ENCODE data around the gene COL8A2.

GRCh38 chr1:36088265-36088576 lies 36.8 kb downstream of the COL8A2 start:
- TF ChIP-seq POLR2AphosphoS5 (IDR thresholded peaks at IDR 0.05; ENCODE audit: low read depth, low read length) (no peak), REST (IDR thresholded peaks at IDR 0.05; ENCODE audit: insufficient read depth in 1 of 2, low read depth in 2 of 2, low read length in 2 of 2) (no peak), TAF1 (IDR thresholded peaks at IDR 0.05; ENCODE audit: borderline replicate concordance, insufficient read depth, low read length) (no peak), SIN3A (IDR thresholded peaks at IDR 0.05; ENCODE audit: borderline replicate concordance, insufficient read depth, low read length) (no peak)
